ENCODE data around the gene GIGYF1.
"Not testable (repeated sequence)": the region's sequence is repeated elsewhere in the genome, so short reads cannot be mapped to it uniquely, and the experiment has no call there.

The GIGYF1 gene

DNA sequence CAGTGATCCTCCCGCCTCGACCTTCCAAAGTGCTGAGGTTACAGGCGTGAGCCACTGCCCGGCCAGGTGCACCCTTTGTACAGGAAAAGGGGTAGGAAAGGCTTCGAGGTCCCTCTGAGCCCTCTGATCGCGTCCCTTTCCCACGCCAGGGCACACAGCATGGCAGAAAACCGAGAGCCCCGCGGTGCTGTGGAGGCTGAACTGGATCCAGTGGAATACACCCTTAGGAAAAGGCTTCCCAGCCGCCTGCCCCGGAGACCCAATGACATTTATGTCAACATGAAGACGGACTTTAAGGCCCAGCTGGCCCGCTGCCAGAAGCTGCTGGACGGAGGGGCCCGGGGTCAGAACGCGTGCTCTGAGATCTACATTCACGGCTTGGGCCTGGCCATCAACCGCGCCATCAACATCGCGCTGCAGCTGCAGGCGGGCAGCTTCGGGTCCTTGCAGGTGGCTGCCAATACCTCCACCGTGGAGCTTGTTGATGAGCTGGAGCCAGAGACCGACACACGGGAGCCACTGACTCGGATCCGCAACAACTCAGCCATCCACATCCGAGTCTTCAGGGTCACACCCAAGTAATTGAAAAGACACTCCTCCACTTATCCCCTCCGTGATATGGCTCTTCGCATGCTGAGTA lies 12.7 kb upstream of the GIGYF1 start:
- DNase-seq = no peak

DNA sequence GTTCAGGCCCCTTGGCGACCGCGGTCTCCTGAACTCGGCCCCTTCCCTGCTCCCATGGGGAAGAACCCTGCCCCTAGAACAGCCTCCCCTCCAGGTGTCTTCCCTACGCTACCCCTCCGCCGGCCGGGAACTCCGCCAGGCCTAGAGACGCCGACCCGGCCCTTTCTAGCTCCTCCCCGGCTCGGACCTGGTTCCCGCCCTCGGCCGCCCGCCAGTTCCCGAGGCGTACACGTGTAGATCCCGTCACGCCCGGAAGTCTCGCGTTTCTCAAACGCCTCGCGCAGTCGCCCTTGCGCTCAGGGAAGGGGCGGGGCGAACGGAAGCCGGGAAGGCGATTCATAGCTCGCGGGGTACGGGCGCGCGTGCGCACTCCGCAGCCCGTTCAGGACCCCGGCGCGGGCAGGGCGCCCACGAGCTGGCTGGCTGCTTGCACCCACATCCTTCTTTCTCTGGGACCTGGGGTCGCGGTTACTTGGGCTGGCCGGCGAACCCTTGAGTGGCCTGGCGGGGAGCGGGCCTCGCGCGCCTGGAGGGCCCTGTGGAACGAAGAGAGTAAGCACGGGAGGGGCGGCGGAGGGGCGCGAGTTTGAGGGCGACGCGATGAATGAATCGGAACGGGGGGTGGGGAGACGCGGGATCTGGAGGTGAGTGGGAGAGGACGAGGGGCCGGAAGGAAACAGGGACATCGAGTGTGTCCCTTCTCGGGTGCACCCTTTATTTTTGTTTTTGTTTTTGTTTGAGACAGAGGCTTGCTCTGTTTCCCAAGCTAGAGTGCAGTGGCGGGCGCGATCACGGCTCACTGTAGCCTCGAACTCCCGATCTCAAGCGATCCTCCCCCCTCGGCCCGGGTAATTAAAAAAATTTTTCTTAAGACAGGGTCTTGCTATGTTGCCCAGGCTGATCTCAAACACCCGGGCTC lies 12.0 kb upstream of the GIGYF1 start, which contains the start of gene POP7:
TSS of gene POP7 (plus strand) at position 369 of the 919 bp plus-strand sequence. CDS start 710 bp downstream, outside the sequence.
- peak; percentile 96 for DNase-seq

DNA sequence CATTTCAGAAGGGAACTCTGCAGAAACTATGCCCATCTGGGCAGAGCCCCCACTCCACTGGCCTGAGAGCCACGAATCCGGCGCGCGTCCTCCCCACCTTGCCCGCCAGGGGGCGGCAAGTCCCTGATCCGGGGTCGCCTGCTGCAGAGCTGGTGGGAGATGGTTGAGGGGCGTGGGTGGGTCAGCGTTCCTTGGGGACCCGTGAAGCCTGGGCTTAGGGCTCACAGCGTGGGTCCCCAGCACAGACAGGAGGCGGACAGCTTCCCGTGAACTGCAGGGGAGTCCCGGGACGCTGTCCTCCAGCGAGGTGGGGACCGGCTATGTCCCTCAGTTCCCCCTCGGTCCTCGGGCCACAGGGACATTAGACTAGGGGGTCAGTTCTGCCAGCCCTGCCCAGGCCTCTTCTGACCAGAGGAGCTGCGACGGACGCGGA lies 11.3 kb upstream of the GIGYF1 start:
- peak; percentile 59 for DNase-seq

DNA sequence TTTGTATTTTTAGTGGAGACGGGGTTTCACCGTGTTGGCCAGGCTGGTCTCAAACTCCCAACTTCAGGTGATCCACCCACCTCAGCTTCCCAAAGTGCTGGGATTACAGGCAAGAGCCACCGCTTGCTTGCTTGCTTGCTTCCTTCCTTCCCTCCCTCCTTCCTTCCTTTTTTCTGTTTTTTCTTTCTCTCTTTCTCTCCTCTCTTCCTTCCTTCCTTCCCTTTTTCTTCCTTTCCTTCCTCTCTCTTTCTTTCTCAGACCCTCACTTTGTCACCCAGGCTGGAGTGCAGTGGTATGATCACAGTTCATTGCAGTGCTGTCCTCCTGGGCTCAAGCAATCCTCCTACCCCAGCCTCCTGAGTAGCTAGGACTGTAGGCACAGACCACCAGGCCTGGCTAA lies 7.0 kb upstream of the GIGYF1 start:
- not testable (repeated sequence) for DNase-seq

DNA sequence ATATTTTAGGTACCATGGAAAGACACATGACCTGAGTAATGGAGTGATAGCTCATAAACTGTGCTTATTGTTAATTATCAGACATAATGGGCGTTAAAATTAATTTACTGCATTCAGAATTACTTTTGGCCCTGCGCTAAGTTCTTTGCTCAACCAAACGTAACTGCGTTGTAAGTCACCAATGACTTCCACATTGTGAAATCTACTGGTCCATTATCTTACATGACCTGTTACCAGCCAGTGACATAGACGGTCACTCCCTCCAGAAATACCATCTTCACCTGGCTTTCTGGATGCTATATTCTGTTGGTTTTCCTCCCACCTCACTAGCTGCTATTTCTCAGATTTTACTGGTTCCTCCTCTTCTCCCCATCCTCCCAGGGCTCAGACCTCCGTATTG lies 5.0 kb upstream of the GIGYF1 start:
- no peak for DNase-seq

DNA sequence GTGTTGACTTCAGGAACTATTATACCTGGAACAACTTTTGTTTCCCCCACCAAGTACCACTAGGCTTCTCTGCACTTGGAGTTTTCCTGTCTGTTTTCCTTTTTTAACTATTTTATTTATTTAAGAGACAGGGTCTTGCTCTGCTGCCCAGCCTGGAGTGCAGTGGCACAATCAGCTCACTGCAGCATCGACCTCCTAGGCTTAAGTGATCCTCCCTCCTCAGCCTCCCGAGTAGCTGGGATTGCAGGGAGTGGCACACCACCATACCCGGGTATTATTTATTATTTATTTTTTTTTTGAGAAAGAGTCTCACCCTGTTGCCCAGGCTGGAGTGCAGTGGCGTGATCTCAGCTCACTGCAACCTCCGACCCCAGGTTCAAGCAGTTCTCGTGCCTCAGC lies 2.1 kb upstream of the GIGYF1 start:
- DNase-seq = no peak

DNA sequence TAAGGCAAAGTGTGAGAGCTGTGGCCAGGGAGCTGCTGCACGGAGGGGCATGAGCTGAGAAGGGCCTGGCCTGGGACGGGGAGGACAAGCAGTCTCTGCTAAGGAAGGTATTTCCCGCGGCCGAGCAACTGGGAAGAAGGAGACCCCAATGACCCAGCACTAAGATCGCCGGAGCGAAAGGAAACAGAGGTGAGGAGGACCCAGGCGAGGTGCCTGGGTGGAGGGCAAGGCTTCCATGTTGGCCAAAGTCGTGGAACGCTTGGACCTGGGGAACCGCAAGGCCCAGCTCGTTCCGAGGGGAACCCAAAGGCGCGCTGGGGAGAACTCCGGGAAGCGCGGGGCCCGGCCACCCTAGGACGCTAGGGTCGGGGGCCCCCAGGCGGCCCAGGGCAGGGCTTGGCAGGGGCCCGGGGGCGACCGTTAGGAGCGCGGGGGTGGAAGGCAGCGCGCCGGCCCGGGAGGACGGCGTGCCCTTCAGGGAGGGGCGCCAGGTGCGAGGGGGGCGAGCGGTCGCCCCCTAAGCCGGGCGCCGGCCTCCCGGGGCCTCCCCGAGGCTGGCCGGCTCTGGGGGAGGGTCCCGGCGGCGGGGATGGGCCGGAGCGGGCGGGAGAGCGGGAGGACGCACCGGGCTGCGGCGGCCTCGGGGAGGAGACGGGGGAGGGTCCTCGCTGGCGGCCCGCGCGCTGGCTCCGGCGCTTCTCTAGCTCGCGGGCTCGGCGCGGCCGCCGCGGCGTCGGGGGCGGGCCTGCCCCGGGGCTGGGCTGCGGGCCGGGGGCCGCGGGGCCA lies 545 bp downstream of the GIGYF1 start:
- DNase-seq = no peak

DNA sequence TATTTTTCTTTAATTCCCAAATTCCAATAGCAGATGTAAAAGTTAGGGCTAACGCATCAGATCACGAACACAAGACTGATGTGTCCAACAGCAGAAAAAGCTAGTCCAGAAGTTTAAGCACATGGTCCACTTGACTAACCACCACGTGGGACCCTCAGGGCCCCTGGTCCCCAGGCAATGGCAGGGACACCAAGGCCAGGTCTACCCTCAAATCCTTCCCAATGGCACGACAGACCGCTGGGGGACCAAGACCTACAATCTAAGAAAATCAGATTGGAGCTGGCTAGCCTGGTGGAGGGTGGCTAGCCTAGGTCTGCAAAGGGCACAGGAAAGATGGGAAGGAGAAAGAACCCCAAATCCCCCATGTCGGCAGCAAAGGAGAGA lies 1.5 kb downstream of the GIGYF1 start:
- DNase-seq = no peak

DNA sequence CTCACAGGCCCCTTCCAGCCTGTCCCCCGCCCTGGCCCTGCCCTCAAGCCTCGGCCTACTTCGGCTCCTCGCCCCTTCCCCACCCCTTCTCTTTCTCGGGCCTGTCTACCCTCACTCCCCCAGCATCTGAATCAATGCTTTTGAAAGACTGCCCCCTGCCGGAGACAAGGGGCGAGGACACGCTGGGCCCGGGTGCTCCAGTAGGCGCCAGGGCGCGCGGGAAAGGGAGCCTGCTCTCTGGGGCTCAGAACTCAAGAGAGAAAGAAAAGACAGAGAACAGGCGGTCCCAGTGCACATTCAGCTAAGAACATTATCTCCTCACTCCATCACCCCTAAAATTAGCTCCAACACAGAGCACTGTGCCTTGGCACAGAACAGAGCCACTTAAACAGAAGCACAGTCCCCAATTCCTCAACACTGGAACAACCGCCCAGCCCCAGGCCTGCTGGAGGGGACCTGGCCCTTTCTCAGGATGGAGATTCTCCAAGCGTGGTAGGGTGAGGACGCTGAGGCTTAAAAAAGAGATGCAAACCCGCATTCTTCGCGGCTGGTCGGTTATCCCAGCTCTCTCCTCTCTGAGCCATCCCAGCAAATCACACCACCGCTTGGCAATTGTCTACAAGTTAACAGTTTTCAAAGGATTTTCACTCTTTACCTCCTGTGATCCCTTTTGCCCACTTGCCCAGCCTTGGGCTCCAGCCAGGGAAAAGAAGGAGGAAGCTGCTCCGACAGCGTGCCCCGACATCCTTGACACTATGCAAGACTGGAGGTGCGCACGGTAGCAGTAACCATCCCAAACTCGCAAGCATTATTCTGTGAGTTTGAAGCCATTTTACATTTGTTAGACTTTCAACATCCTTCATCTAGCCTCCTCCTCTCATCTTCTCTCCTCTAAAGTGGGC lies 2.1 kb downstream of the GIGYF1 start:
- peak; percentile 73 for DNase-seq

DNA sequence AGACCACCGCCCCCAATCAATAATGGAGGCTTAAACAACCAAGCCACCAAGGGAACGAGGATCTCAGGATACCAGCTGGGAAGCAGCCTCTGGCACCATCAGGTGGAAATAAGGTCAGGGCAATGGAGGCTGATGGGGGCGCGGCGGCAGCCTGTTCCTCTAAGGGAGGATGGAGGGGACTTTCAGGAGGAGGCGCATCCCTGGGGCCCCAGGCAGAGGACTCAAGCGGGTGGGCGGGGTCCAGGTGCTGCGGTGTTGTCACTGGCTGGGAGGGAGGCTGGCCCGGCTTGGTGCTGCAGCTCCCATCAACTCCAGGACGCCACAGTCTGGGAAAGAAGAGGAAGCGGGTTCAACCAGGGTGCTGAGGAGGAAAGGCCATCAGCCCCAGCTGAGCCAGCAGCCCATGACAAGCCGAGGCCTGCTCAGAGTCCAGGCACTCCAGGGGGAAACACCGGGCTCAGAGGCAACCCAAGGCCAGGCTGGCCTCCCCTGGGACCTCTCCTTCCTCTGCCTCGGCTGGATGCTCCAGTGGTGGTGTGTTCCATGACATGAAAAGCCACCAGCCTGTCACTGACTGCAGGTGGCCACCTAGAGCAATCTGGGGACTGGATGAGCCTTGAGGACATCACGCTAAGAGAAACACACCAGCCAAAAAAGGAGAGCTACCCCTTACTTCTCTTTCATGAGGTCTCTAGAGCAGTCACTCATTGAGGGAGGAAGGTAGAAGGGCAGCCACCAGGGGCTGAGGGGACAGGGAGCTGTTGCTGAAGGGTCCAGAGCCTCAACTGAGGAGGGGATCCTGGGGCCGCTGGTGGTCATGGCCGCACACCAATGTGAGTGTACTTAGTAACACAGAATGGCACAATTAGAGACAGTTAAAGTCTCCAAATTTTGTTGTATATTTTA lies 4.6 kb downstream of the GIGYF1 start:
- no peak for DNase-seq

DNA sequence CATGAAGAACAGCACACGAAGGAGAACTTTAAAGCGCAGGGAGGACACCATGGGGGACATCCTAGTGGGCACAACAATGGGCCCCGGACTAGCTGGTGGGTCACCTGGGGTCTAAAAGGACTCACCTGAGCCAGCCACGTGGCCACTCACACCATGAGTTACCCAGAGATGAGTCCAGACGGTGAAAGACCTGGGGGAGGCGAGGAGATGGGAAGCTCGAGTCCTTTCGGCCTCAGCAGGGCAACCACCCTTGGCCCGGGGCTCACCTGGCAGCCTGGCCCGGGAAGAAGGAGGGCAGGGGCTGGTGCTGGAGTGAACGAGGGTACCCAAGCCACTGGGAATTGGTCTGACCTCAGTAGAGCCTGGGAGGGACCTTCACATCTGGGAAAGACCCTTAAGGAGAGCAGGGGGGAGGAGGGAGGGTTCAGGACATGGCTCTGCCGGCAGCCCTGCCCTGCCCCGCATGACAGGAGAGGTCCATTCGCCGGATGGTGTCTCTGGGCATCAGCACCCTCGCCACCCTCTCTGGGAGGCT lies 5.7 kb downstream of the GIGYF1 start:
- no peak for DNase-seq

DNA sequence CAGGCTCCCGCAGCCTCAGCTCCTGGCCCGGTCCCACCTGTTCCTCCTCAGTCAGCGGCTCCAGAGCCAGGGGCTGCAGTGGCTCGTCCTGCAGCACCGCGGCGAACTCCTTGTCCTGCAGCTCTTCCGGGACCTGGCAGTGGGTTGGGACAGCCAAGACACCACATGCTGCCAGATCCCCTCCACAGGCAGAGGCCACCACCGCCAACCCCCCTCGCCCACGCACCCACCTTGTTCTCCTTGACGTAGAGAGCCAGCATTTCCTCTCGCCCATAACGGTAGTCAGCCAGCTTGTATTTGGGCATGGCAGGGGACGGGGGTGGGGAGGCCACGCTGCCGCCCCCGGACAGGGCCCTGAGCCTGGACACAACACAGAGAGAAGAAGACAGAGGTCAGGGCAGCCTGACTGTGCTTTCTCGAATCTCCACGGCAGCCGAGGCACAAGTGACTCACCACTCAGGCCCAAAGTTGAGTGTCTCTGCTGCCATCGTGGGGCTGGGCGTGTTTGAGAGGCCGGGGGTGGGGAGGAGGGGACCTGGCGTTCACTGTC lies 6.2 kb downstream of the GIGYF1 start:
- no peak for DNase-seq

DNA sequence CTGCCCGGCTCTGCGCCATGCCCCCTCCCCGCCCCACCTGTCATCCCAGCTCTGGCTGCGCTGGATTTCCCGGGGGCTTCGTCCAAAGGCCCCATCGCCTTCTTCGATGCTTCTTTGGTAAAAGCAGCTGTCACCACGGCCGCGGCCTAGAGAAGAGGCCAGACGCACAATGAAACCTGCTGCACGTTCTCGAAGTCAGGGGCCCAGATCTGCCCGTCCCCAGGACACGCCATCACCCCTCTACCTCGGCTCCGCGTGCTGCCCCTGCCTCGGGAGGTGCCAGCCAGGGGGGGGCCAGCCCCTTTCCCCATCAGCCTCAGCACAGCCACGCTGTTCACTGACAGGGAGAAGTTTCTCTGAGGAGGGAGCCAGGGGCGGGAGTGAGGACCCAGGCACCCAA lies 6.8 kb downstream of the GIGYF1 start:
- DNase-seq = no peak

DNA sequence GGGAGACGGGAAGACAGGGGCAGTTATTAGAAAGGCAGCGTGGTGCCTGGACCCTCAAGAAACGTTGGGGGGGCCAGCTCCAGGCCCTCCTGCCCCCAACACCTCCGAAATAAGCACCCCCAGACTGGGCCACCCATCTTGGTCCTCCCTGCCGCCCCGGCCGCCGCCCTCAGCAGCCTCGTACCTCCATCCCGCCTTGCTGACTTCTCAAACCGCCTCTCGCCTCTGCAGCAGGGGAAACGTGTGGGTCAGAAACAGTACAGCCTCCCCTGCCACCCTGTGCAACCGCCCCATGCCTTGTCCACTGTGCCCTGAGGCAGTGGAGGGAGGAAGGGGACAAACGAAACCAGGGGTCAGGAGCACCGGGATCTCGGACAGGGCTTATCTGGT lies 7.2 kb downstream of the GIGYF1 start:
- DNase-seq = no peak

DNA sequence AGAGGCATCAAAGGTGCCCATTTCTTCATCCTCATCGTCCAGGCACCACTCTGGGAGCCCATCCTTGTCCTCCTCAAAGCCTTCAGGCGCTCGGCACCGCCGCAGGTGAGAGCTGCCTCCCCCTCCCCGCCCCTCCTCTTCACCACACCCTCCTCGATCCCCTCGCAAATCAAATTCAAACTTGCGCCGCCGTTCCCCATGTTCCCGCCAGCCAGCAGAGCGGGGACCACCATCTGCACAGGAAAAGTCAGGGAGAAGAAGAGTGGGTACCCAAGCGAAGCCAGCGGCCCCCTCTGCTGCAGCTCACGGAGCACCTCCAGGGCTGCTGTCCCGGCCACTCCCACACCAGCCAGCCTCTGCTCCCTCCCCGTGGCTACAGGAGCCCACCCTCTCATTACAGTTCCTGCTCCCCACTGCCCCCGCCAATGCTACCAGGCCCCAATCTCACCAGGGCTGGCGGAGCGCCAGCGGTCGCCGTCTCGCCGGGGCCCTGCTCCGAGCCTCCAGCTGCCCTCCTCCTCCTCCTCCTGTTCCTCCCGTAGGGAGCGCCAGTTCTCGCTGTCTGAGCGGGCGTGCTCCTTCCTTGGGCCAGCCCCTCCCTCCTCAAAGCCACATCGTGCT lies 7.7 kb downstream of the GIGYF1 start:
- DNase-seq = no peak

DNA sequence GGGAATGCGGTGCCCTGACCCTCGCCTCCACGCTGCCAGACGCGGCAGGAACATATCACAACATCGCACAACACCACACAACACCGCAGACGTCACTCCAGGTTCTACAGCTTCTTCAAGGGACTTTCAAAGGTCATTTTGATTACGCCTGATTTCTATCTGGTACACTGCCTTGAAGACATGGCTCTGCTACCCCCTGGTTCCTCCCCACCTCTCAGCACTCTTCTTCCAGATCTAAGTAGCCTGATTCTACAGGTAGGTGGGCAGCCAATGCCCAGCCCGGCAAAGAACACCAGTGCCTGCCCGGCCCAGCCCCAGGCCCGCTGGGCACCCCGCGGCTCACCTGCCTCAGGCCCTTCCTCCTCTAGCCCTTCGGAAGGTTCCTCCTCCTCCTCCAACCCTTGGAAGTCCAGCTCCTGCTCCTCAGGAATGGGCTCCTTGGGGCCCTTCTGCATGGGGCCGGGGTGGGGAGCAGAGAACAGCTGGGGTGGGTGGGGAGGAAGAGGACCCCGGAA lies 8.4 kb downstream of the GIGYF1 start:
- no peak for DNase-seq

DNA sequence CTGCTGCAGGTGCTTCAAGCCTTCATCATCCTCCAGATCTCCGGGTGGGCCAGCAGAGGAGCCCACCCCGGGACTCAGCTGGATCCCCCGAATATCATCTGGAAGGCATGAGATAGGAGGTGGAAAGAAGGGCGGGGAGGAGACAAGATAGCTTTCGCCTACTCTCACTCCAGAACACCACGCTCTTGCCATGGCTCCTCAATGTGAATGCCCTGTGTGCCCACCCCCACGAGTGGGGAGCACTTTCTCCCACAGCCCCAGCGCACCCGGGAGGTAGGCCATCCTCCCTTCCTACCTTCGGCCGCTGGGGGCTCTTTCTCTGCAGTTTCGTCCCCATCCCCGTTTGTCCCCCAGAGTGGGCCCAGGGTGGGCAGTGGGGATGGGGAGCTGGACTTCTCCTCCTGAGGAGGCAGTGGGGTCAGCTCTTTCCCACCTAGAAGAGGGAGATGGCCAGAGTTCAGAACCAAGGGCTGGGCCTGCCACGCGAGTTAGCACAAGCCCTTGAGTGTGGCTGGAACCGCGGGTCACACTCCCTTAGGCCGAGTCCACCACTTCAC lies 8.9 kb downstream of the GIGYF1 start:
- no peak for DNase-seq

DNA sequence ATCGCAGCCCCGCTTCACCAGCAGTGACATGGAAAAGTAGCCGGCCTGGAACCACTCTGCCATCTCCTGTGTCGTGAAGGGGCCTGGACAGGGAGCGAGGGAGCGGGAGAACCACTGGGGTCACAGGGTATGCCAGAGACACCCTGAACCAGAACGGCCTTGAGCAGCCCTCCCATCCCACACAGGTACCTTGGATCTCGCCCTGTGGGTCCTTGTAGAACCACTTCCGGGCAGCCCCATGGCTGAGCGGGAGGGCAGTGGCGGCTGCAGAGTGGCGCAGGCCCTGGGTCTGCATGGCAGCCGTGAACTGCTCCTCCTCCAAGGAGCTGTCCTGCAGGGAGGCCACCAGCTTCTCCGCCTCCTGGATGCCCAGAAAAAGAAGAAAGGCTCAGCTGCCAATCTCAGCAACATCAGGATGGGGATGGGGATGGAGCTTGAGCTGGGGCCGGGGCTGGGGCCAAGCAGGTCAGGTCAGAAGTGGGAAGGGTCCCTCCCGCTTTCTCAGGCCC lies 9.5 kb downstream of the GIGYF1 start:
- DNase-seq = no peak
